HEK293T (cell line): ENCODE results near the gene CNOT6.

Experiments
- CTCF ChIA-PET: fragments of 350-600 bp; formaldehyde crosslinking; extraction: SDS; loops from one replicate; lab custom pipeline; 2021; ENCODE audit warnings: antibody characterized with exemption, inconsistent platforms; lab: Yijun Ruan, JAX
- POLR2A ChIA-PET: fragments of 350-600 bp; formaldehyde crosslinking; extraction: SDS; loops from one replicate; lab custom pipeline; 2020; ENCODE audit warnings: antibody characterized with exemption, inconsistent platforms; lab: Yijun Ruan, JAX
- DNase-seq: peaks from one replicate; pipeline ENCODE4 v3.0.0; 2012; ENCODE audit warnings: mixed read lengths; ENCODE audit errors: extremely low spot score
- ARNT ChIP-seq: fragments of 450-650 bp; IDR thresholded peaks from 2 replicates; pipeline ENCODE4 v1.6.1; 2017; ENCODE audit warnings: mild to moderate bottlenecking
- BHLHE40 ChIP-seq: fragments of 450-650 bp; IDR thresholded peaks from 2 replicates; pipeline ENCODE4 v1.6.1; 2016; ENCODE audit warnings: mild to moderate bottlenecking, moderate library complexity, borderline replicate concordance
- CTBP1 ChIP-seq: fragments of 450-650 bp; IDR thresholded peaks from 2 replicates; pipeline ENCODE4 v1.6.1; 2016; ENCODE audit warnings: borderline replicate concordance
- ELF4 ChIP-seq: fragments of 450-650 bp; IDR thresholded peaks from 2 replicates; pipeline ENCODE4 v1.6.1; 2017; ENCODE audit warnings: antibody characterized with exemption
- FOXA1 ChIP-seq: fragments of 450-650 bp; IDR thresholded peaks from 2 replicates; pipeline ENCODE4 v1.6.1; 2016; ENCODE audit warnings: mild to moderate bottlenecking
- FOXK2 ChIP-seq: fragments of 450-650 bp; IDR thresholded peaks from 2 replicates; pipeline ENCODE4 v1.6.1; 2016; ENCODE audit warnings: mild to moderate bottlenecking
- FOXM1 ChIP-seq: fragments of 450-650 bp; IDR thresholded peaks from 2 replicates; pipeline ENCODE4 v1.6.1; 2017; ENCODE audit warnings: mild to moderate bottlenecking, borderline replicate concordance
- HDGF ChIP-seq: fragments of 450-650 bp; IDR thresholded peaks from 2 replicates; pipeline ENCODE4 v1.6.1; 2017; ENCODE audit warnings: antibody characterized with exemption, borderline replicate concordance
- L3MBTL2 ChIP-seq: fragments of 450-650 bp; conservative IDR thresholded peaks from 2 replicates; pipeline ENCODE4 v1.6.1; 2016; ENCODE audit warnings: mild to moderate bottlenecking
- LEF1 ChIP-seq: fragments of 450-650 bp; IDR thresholded peaks from 2 replicates; pipeline ENCODE4 v1.6.1; 2017; ENCODE audit warnings: mild to moderate bottlenecking, borderline replicate concordance
- NFRKB ChIP-seq: fragments of 450-650 bp; IDR thresholded peaks from 2 replicates; pipeline ENCODE4 v1.6.1; 2016; ENCODE audit warnings: mild to moderate bottlenecking, moderate library complexity
- PKNOX1 ChIP-seq: fragments of 450-650 bp; IDR thresholded peaks from 2 replicates; pipeline ENCODE4 v1.6.1; 2016
- SP1 ChIP-seq: fragments of 450-650 bp; IDR thresholded peaks from 2 replicates; pipeline ENCODE4 v1.6.1; 2017
- SUZ12 ChIP-seq: fragments of 450-650 bp; IDR thresholded peaks from 2 replicates; pipeline ENCODE4 v1.6.1; 2016; ENCODE audit warnings: mild to moderate bottlenecking
- TARDBP ChIP-seq: fragments of 450-650 bp; IDR thresholded peaks from 2 replicates; pipeline ENCODE4 v1.6.1; 2016
- ZNF384 ChIP-seq: fragments of 450-650 bp; IDR thresholded peaks from 2 replicates; pipeline ENCODE4 v1.6.1; 2016

Gene CNOT6

GRCh38 chr5:180466316-180466715, 27.9 kb upstream of the CNOT6 start:
- no peak for DNase-seq
- no peak for TF ChIP-seq L3MBTL2
- TF ChIP-seq BHLHE40: no peak
- no peak for TF ChIP-seq TARDBP
- no peak for TF ChIP-seq ELF4
- no peak for TF ChIP-seq LEF1
- CTCF ChIA-PET: interaction anchor here (1.1 kb wide), 2 partner anchors 18 to 151 kb away, joined by 3 read pairs; no protein-coding TSS in a partner anchor
- POLR2A ChIA-PET: no interaction called here

- CTCF ChIA-PET: interaction anchor here (1.0 to 1.1 kb wide), 2 partner anchors 17 to 143 kb away, joined by 3 read pairs; no protein-coding TSS in a partner anchor
- POLR2A ChIA-PET: no interaction called here
- DNase-seq: no peak
- TF ChIP-seq ARNT (no peak), FOXM1 (no peak), LEF1 (no peak), ZNF384 (no peak)
Observed at GRCh38 chr5:180467028-180467975, 26.9 kb upstream of the CNOT6 start.

GRCh38 chr5:180467989-180468731, 26.0 kb upstream of the CNOT6 start:
- no peak for DNase-seq
- POLR2A ChIA-PET: no interaction called here
- CTCF ChIA-PET: interaction anchor here (1.0 kb wide), 1 partner anchor 144 kb away, joined by 3 read pairs; no protein-coding TSS in a partner anchor
- TF ChIP-seq LEF1 (no peak), SUZ12 (no peak), ELF4 (no peak), FOXA1 (no peak), PKNOX1 (no peak), SP1 (no peak), ARNT (no peak)

GRCh38 chr5:180468732-180469585, 25.2 kb upstream of the CNOT6 start:
- ChIA-PET POLR2A (no interaction called here), CTCF (interaction anchor here (0.6 kb wide), 1 partner anchor 260 kb away, joined by 3 read pairs; the partner anchor contains the start of gene RASGEF1C)
- TF ChIP-seq SUZ12: no peak
- no peak for TF ChIP-seq TARDBP
- TF ChIP-seq FOXA1: no peak
- TF ChIP-seq HDGF: no peak
- no peak for TF ChIP-seq L3MBTL2
- TF ChIP-seq SP1: no peak
- no peak for TF ChIP-seq ELF4
- TF ChIP-seq CTBP1: no peak
- no peak for TF ChIP-seq FOXK2
- TF ChIP-seq ARNT: no peak
- DNase-seq: no peak

GRCh38 chr5:180469586-180469865, 24.7 kb upstream of the CNOT6 start:
- POLR2A ChIA-PET: no interaction called here
- DNase-seq: no peak
- no peak for TF ChIP-seq FOXK2
- no peak for TF ChIP-seq FOXM1
- no peak for TF ChIP-seq NFRKB
- TF ChIP-seq SP1: no peak
- no peak for TF ChIP-seq CTBP1
- TF ChIP-seq PKNOX1: no peak
- CTCF ChIA-PET: interaction anchor here (0.6 kb wide), 1 partner anchor 261 kb away, joined by 3 read pairs; the partner anchor contains the start of gene RASGEF1C

- POLR2A ChIA-PET: no interaction called here
- DNase-seq: no peak
- CTCF ChIA-PET: interaction anchor here (1.0 to 3.9 kb wide), 2 partner anchors 142 to 177 kb away, joined by 3 to 21 read pairs; no protein-coding TSS in a partner anchor
- TF ChIP-seq ZNF384 (no peak), LEF1 (no peak), FOXA1 (no peak)
Observed at GRCh38 chr5:180469866-180470265, 24.3 kb upstream of the CNOT6 start.

- CTCF ChIA-PET: interaction anchor here (0.6 to 3.9 kb wide), 6 partner anchors 9 to 269 kb away, joined by 3 to 21 read pairs (median 5); no protein-coding TSS in a partner anchor
Observed at GRCh38 chr5:180470361-180470760, 23.8 kb upstream of the CNOT6 start.

More at GRCh38 chr5:180470361-180470760, 23.8 kb upstream of the CNOT6 start:
- TF ChIP-seq ARNT (no peak), PKNOX1 (no peak), ELF4 (no peak), FOXK2 (no peak), NFRKB (no peak), CTBP1 (no peak), TARDBP (no peak), FOXM1 (no peak), BHLHE40 (no peak), L3MBTL2 (no peak), HDGF (no peak), ZNF384 (no peak), FOXA1 (no peak), SUZ12 (no peak), LEF1 (no peak), SP1 (no peak)
- POLR2A ChIA-PET: interaction anchor here (1.1 kb wide), 1 partner anchor 177 kb away, joined by 3 read pairs; no protein-coding TSS in a partner anchor
- DNase-seq: no peak
